Left forelimb (tissue), 1 donor: ENCODE measurements around the gene WDHD1.
"Not testable (repeated sequence)": the region's sequence is repeated elsewhere in the genome, so short reads cannot be mapped to it uniquely, and the experiment has no call there.

Experiments used
- DNase-seq: peaks from one replicate; pipeline ENCODE4 v3.0.0-alpha.2; 2018; ENCODE audit warnings: low spot score

Gene WDHD1

DNA sequence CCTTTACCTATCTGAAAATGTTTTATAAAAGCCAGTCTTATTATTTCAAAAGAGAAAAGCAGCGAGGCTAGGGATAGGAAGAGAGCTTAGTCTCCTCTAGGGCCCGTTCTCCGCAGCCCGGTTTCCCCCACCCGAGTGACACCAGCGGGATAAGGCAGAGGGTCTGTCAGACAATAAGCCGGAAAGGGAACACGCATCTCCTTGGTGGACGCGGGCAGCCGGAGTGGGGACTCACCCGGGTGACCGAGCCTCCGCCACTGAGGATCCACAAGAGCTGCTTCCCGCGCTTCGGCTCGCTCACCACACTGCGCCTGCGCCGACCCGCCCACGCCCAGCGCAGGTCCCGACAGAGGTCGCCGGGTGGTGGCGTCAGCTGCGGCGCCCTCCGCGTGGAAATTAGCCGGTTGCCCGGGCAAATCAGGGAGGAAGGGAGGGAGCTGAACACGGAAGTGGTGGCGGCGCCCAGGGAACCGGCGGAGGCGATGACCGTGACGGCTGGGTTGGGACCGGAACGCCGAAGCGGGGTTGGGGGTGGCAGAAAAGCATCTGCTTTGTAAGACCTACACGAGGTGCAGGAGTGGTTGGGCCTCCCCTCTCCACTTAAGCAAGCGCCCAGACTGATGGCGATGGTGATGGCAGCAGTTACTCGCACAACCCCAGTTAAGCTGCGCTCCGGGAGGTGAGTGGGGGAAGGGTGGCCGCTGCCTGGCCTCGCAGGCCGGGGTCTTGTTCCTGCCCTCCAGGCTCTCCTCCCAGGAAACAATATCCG lies at the start of gene WDHD1, which contains the start of gene SOCS4:
Gene WDHD1 (minus strand): TSS at position 307 of the 769 bp plus-strand sequence. CDS start 312 bp downstream, outside the sequence.
Gene SOCS4 (plus strand): TSS at position 444 of the 769 bp plus-strand sequence. CDS start 15,806 bp downstream, outside the sequence.
- DNase-seq: peak; percentile 98

- no peak for DNase-seq
Observed at GRCh38 chr14:55075628-55076175, 48.8 kb upstream of the WDHD1 start.

DNA sequence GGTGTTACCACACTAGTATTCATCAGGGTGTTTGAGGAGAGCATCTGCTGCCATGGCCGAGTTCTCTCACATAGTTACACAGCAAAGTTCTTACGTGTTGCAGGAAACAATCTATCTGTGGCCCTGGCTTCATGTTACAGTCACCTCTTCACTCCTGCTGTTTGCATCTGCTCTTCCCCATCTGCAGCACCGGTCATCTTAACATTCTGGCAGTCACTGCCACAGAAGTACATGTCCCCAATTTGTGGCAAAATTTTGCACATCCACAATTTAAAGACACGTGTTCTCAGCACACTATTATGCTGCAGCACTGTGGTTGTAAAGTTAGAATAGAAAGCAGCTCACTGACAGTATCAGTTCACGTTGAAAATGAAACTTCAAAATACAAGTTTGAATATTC lies 47.8 kb upstream of the WDHD1 start:
- DNase-seq: no peak

- DNase-seq: no peak
Observed at GRCh38 chr14:55073856-55074255, 47.0 kb upstream of the WDHD1 start.

DNA sequence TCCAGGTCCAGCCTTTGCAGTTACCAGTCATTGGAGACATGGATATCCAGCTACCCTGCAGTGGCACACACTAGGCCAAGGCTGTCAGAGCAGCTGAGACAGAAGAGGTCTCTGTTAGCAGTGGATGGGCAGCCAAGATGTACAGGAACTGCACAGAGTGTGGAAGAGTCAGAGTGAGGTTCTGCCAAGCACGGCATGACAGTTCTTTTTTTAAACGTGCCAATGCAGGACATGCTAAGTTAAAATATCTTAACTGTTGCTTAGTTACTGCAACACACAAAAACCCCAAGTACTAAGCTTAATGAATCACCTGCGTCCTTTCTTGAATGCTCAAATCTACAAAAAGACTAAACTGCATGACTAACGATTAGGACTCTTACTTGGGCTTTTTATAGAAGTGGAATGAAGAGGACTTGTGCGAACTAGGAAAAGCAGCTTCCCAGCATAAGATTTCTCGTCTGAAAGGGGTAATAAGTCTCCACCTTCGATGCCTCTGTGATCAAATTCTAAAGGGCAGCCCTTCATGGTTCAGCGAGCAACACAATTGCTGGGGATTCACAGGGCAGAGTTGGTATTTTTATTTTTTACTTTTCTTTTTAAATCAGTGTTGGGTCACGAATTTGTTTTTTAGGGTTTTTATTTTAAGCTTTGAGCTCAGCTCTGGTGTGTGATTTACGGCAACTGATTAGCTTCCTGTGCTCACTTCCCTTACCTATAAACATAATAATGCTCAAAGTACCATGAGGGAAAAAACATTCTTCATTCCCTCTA lies 45.2 kb upstream of the WDHD1 start:
- no peak for DNase-seq

- no peak for DNase-seq
Observed at GRCh38 chr14:55070981-55071411, 44.1 kb upstream of the WDHD1 start.

DNA sequence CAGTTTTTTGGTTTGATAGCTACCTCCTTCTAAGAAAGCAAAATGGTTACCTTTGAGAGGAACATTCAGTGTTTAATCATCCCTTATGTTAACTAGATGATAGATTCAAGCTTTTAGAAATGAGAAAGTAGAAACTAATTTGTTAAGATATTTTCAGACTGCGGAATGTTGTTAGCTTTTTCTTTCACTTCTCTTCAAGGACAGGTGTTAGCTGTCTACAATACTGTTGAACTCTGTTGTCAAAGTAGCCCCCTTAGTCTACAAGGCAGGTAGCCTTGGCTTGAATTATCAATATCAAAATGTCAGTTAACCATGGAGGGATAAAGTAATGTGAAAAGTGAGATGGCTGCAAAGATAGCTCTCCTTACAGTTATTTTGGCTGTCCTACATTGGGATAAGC lies 39.3 kb upstream of the WDHD1 start:
- DNase-seq: no peak

GRCh38 chr14:55065411-55065810 lies 38.5 kb upstream of the WDHD1 start:
- no peak for DNase-seq

- DNase-seq: not testable (repeated sequence)
Observed at GRCh38 chr14:55064896-55065295, 38.0 kb upstream of the WDHD1 start.

- DNase-seq: no peak
Observed at GRCh38 chr14:55062517-55063351, 35.8 kb upstream of the WDHD1 start.

- DNase-seq: no peak
Observed at GRCh38 chr14:55059333-55059732, 32.4 kb upstream of the WDHD1 start.

DNA sequence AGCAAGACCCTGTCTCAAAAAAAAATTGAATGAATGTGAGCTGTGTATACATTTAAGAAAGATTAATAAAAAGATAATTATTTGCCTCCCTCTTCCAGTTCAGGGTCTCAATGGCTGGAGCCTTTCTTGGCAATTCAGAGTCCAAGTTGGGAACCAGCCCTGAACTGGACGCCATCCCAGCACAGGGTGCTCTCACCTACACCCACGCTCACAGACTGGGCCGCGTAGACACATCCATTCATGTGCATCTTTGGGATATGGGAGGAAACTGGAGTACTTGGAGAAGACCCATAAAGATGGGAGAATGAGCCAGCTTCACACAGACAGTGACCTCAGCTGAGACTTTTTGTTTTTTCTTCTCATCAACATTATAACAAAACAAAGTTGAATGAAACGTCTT lies 31.0 kb upstream of the WDHD1 start:
- DNase-seq: no peak

DNA sequence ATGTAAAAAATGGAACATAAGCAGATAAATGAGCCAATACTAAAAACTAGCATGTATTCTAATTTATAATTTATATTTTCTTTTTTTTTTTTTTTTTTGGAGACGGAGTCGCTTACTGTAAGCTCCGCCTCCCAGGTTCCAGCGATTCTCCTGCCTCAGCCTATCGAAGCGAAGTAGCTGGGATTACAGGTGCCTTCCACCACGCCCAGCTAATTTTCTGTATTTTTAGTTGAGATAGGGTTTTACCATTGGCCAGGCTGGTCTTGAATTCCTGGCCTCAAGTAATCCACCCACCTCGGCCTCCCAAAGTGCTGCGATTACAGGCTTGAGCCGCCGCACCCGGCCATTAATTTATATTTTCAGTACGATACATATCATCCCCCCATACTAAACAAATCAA lies 27.2 kb upstream of the WDHD1 start:
- no peak for DNase-seq

- DNase-seq: no peak
Observed at GRCh38 chr14:55053500-55053899, 26.6 kb upstream of the WDHD1 start.

- no peak for DNase-seq
Observed at GRCh38 chr14:55053018-55053417, 26.1 kb upstream of the WDHD1 start.

- DNase-seq: no peak
Observed at GRCh38 chr14:55052269-55052930, 25.5 kb upstream of the WDHD1 start.

- DNase-seq: peak; percentile 99
Observed at GRCh38 chr14:55051423-55052268, 24.7 kb upstream of the WDHD1 start, which contains the start of gene MAPK1IP1L. Gene MAPK1IP1L (plus strand): TSS chr14:55051647. CDS start chr14:55061684, 10,037 bp downstream.

GRCh38 chr14:55051165-55051422 lies 24.2 kb upstream of the WDHD1 start:
- DNase-seq: no peak

DNA sequence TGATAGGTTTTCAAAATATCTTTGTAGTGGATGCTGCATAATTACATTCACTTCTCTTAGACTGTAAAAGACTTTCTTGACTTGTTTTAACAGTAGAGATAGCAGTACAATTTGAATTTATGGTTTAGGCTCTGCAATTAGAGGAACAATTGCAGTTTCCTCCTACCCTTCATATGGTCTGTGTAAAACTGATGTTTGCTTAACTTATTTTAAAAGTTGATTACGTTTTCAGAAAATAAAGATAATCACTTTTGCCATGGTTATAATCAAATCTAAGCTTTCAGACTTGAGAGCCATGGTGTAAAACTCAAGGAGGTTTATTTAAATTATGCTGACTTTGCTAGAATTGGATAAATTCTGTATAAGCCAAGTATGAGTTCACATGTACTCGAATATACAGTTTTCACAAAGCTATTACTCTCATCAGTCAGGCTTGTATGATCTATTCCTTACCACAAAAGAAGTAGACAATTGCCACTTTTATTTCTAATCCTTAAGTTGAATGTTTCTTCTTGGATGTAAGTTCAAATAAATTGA lies 22.1 kb upstream of the WDHD1 start:
- no peak for DNase-seq
